ENCODE data around the gene TBCCD1.
"Not testable (repeated sequence)": the region's sequence is repeated elsewhere in the genome, so short reads cannot be mapped to it uniquely, and the experiment has no call there.

Gene TBCCD1

DNA sequence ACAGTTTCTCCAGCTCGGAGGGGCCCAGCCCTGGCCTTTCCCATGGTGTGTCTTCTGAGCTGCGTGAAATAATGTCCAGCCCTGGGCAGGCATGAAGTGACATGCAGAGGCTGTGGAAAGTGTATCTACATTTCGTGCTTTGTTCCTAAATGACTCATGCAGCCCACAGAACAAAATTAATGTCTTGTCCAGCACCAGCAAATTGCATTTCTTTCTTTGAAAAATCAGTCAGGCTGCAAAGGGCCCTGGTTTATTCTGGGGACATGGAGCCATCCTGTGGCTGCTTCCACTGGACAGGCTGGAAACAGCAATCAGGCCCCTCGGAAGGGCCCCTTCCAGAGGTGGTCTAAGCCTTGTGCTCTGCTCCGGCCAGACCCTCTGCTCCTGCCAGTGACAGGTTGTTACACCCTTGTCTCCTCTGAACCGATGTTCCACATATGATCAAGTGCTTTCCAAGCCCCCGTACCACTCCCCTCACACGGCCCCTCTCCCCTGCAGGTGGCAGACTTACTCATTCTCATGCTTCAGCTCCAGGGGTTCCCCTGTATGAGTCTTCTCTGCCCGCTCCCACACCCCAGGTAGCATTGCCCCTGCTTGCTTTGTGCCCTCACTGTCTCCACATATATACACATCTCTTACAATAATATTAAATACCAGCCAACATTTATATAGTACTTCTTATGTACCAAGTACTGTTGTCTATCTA lies 56.6 kb downstream of the TBCCD1 start:
- Mint-ChIP-seq H3K4me1 (ENCODE audit: low read depth) (peaks cover 13% of the 10 kb centered on the region), H3K27me3 (ENCODE audit: low read depth) (peaks cover 16% of the 10 kb centered on the region), H3K4me3 (no peak overlapping the region), H3K36me3 (ENCODE audit: low read depth) (no peaks in the 10 kb centered on the region), H3K27ac (no peak overlapping the region), H3K9me3 (no peaks in the 10 kb centered on the region)

DNA sequence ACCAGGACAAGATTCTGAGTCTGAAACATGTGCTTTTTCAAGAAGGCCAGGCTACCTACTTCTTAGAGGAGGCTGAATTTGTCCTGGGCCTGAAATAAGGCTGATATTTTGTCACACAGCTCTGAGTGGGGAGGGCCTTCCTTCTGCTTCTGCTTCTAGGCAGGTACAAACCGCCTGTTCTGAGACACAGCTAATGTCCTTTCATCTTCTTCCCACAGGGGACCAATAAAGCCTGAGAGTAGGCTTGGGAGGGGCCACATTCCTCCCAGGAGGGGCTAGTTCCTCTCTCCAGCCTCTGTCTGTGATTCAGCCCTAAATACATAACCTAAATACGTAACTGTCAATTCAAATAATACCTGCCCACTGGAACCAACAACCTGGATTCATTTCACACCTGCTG lies 57.7 kb downstream of the TBCCD1 start:
- Mint-ChIP-seq H3K4me1 (ENCODE audit: low read depth) (peaks cover 2% of the 10 kb centered on the region), H3K27ac (no peak overlapping the region), H3K4me3 (no peak overlapping the region), H3K27me3 (ENCODE audit: low read depth) (peaks cover 11% of the 10 kb centered on the region), H3K36me3 (ENCODE audit: low read depth) (no peaks in the 10 kb centered on the region), H3K9me3 (no peaks in the 10 kb centered on the region)

DNA sequence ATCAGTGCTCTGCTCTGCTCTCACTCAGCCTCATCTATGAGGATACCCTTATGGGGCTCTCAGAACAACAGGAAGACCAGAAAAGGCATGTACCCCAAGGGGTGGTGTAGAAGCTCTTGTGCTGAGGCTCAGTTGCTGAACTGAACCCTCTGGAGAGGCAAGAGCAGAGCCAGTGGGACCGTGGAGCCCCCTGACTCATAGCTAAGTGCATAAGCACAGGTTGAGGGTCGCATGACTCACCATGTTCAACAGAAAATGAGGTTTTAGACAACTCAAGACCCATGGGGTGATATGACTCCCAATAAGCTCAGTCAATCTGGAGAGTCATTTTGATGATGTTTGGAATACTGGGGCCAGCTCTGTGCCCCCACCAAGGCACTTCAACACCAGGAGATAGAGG lies 60.3 kb downstream of the TBCCD1 start:
- no peak overlapping the region for H3K27ac Mint-ChIP-seq
- H3K27me3 Mint-ChIP-seq (ENCODE audit: low read depth): peaks cover 10% of the 10 kb centered on the region
- H3K4me3 Mint-ChIP-seq: no peak overlapping the region
- H3K9me3 Mint-ChIP-seq: no peaks in the 10 kb centered on the region
- no peaks in the 10 kb centered on the region for H3K36me3 Mint-ChIP-seq (ENCODE audit: low read depth)
- peaks cover 8% of the 10 kb centered on the region for H3K4me1 Mint-ChIP-seq (ENCODE audit: low read depth)

DNA sequence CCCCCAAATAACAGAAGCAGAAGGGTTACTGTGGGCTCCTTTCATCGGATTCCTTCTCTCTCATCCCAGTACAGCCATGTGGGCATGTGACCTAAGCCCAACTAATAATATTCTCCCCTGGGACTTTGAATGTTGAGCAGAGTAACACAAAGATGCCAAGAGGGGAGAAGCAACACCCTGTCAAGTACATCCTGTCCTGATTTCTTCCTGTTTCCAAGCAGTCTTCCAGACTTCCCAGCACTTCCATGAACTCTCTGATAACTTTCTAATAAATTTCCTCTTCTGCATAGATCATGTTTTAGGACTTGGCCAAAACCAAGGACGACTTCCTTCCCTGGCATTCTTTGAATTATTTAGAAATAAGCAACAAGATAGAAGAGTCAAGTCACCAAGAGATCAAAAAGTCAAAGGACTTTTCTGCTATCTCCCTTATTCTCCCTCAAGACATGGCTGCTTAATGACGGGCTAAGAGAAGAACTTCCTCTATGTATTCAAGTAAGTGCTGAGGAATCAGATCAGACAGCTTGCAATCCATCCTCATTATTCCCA lies 60.9 kb downstream of the TBCCD1 start:
- H3K9me3 Mint-ChIP-seq: no peaks in the 10 kb centered on the region
- no peaks in the 10 kb centered on the region for H3K36me3 Mint-ChIP-seq (ENCODE audit: low read depth)
- peaks cover 6% of the 10 kb centered on the region for H3K27me3 Mint-ChIP-seq (ENCODE audit: low read depth)

DNA sequence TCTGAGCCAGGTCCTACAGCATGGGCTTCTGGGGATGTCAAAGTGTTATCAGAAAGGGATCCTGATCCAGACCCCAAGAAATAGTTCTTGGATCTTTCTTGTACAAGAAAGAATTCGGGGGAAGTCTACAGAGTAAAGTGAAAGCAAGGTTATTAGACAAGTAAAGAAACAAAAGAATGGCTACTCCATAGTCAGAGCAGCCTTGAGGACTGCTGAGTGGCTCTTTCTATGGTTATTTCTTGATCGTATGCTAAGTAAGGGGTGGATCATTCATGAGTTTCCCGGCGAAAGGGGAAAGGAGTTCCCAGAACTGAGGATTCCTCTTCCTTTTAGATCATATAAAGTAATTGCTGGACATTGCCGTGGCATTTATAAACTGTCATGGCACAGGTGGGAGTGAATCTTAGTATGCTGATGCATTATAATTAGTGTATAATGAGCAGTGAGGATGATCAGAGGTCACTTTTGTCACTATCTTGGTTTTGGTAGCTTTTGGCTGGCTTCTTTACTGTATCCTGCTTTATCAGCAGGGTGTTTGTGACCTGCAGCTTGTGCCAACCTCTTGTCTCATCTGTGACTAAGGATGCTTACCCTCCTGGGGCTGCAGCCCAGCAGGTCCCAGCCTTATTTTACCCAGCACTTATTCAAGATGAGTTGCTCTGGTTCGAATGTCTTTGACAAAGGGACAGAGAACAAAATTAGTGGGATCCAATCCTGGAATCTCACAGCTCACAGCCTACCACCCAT lies 64.0 kb downstream of the TBCCD1 start:
- Mint-ChIP-seq H3K36me3 (ENCODE audit: low read depth) (no peaks in the 10 kb centered on the region), H3K4me3 (peak overlapping the region; percentile 9), H3K4me1 (ENCODE audit: low read depth) (peaks cover 8% of the 10 kb centered on the region), H3K9me3 (peaks cover 4% of the 10 kb centered on the region), H3K27ac (no peak overlapping the region), H3K27me3 (ENCODE audit: low read depth) (peaks cover 13% of the 10 kb centered on the region)

More for the DNA sequence above, 60.9 kb downstream of the TBCCD1 start:
- H3K27ac Mint-ChIP-seq: no peak overlapping the region
- no peak overlapping the region for H3K4me3 Mint-ChIP-seq
- peaks cover 8% of the 10 kb centered on the region for H3K4me1 Mint-ChIP-seq (ENCODE audit: low read depth)

DNA sequence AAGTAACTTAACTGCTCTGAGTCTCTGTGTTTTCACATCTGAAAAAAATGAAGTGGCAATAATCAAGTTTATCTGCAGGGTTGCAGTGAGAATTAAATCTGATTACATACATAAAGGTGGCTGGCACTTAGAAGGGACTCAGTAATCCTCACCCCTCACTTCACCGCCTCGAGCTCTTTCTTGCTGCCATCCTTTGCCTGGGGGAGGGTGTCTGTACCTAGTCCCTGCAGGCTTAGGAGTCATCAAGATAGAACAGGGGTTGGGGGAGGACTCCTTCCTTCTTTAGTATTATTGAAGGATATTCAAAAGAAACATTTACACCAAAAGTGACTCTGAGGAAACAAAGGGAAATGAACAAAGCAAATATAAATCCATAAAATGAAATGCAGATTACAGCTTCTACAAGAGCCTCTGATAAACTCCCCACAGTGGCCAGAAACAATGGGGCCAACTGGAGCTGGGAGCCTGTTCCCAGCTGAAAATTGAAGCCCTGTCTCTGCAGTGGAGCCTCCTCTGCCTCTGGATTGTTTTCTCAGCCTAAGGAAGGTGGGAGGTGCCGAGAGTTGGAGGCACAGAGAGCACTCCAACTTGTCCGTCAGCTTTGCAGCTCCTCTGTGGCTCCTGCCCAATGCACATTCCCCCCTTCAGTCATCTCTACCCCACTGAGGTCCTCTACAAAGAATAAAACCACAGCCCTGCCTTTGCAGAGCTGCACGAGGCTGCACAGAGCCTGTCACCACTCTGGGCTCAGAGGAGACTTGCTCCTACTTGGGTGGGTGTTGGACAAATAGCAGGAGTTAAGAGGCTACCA lies 64.8 kb downstream of the TBCCD1 start:
- Mint-ChIP-seq H3K4me1 (ENCODE audit: low read depth) (peaks cover 8% of the 10 kb centered on the region), H3K27me3 (ENCODE audit: low read depth) (peaks cover 13% of the 10 kb centered on the region), H3K27ac (no peak overlapping the region), H3K4me3 (peak overlapping the region; percentile 9), H3K9me3 (peaks cover 4% of the 10 kb centered on the region), H3K36me3 (ENCODE audit: low read depth) (no peaks in the 10 kb centered on the region)

DNA sequence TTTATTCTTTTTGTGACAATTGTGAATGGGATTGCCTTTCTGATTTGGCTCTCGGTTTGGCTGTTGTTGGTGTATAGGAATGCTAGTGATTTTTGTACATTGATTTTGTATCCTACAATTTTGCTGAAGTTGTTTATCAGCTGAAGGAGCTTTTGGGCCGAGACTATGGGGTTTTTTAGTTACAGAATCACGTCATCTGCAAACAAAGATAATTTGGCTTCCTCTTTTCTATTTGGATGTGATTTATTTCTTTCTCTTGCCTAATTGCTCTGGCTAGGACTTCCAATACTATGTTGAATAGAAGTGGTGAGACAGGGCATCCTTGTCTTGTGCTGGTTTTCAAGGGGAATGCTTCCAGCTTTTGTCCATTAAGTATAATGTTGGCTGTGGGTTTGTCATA lies 67.2 kb downstream of the TBCCD1 start:
- H3K9me3 Mint-ChIP-seq; H3K4me1 Mint-ChIP-seq (ENCODE audit: low read depth); H3K36me3 Mint-ChIP-seq (ENCODE audit: low read depth); H3K27ac Mint-ChIP-seq; H3K4me3 Mint-ChIP-seq: not testable (repeated sequence)
- H3K27me3 Mint-ChIP-seq (ENCODE audit: low read depth): peaks cover 13% of the 10 kb centered on the region

DNA sequence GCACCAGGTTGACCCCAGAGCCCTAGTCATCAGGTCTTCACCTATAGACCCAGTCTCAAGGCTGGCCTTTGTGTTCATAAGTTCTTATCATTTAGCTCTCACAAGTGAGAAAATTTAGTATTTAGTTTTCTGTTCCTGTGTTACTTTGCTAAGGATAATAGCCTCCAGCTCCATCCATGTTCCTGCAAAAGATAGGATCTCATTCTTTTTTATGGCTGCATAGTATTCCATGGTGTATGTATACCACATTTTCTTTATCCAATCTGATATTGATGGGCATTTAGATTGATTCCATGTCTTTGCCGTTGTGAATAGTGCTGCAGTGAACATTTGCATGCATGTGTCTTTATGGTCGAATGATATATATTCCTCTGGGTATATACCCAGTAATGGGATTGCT lies 69.1 kb downstream of the TBCCD1 start:
- H3K4me1 Mint-ChIP-seq (ENCODE audit: low read depth); H3K27ac Mint-ChIP-seq: not testable (repeated sequence)

DNA sequence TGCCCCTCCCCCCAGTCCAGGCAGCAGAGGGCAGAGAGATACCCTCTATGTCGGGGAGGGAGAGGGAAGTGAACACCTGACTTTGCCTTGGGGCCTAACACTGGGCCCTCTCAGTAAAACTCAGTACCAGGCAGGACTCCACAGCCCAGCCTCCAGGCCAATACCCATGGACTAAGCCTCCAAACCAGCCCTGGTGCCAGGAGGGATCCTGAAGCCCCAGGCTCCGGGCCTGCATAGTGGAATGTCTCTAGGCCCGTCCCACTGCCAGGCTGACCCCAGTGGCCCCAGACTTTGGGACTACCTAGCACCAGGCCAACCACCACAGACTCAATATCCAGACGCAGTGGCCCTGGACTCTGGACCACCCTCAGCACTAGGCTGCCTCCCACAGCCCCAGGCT lies 69.5 kb downstream of the TBCCD1 start:
- Mint-ChIP-seq H3K4me3 (no peak overlapping the region), H3K27me3 (ENCODE audit: low read depth) (peaks cover 7% of the 10 kb centered on the region), H3K9me3 (peaks cover 4% of the 10 kb centered on the region), H3K36me3 (ENCODE audit: low read depth) (no peaks in the 10 kb centered on the region), H3K27ac (no peak overlapping the region), H3K4me1 (ENCODE audit: low read depth) (peaks cover under 1% of the 10 kb centered on the region)

More for the DNA sequence above, 69.1 kb downstream of the TBCCD1 start:
- H3K36me3 Mint-ChIP-seq (ENCODE audit: low read depth); H3K9me3 Mint-ChIP-seq; H3K4me3 Mint-ChIP-seq: not testable (repeated sequence)
- H3K27me3 Mint-ChIP-seq (ENCODE audit: low read depth): peaks cover 11% of the 10 kb centered on the region

DNA sequence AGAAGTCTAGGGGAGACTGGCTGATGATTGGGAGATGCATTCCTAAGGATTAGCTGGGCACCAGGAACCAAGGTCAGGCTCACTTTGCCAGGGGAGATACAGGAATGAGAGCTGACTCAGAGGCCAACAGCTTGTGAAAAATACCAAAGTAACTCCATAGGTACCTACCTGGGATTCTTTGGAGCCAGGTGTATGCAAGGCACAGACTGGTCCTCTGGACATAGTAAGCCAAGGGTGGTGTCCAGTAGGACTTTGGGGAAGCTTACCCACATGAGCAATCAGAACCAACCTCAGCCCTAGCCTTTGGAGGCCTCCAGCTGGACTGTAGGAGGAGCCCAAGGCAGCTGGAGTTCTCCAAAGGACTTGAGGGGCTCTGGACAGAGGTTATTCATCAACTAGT lies 70.5 kb downstream of the TBCCD1 start:
- Mint-ChIP-seq H3K4me3 (no peak overlapping the region), H3K36me3 (ENCODE audit: low read depth) (no peaks in the 10 kb centered on the region), H3K27ac (no peak overlapping the region), H3K27me3 (ENCODE audit: low read depth) (peaks cover 7% of the 10 kb centered on the region), H3K4me1 (ENCODE audit: low read depth) (no peaks in the 10 kb centered on the region), H3K9me3 (peaks cover 4% of the 10 kb centered on the region)
